HG03558 (cell line): ENCODE data around the gene TOMM5.

ENCODE experiments used
- ATAC-seq: cut with Tn5 transposase; IDR thresholded peaks from one replicate; pipeline ENCODE4 v1.9.1; 2021; ENCODE audit warnings: moderate number of reproducible peaks; ENCODE audit not compliant: unreplicated experiment; ENCODE audit errors: extremely low read depth

TOMM5 gene

GRCh38 chr9:37565661-37566618 is 26.5 kb downstream of the TOMM5 start:
- peak; percentile 41 for ATAC-seq

GRCh38 chr9:37564916-37565315 is 27.5 kb downstream of the TOMM5 start:
- ATAC-seq, result no peak

- ATAC-seq, result no peak
Observed at GRCh38 chr9:37563806-37564513, 28.4 kb downstream of the TOMM5 start.

GRCh38 chr9:37562826-37563225 is 29.6 kb downstream of the TOMM5 start:
- ATAC-seq, result no peak

GRCh38 chr9:37561682-37562081 is 30.7 kb downstream of the TOMM5 start:
- no peak for ATAC-seq

GRCh38 chr9:37559855-37560592 is 32.4 kb downstream of the TOMM5 start:
- no peak for ATAC-seq

GRCh38 chr9:37559125-37559524 is 33.3 kb downstream of the TOMM5 start:
- no peak for ATAC-seq

- no peak for ATAC-seq
Observed at GRCh38 chr9:37555786-37556185, 36.6 kb downstream of the TOMM5 start.

GRCh38 chr9:37554318-37554717 is 38.1 kb downstream of the TOMM5 start:
- no peak for ATAC-seq

GRCh38 chr9:37551888-37552287 is 40.5 kb downstream of the TOMM5 start:
- no peak for ATAC-seq

- no peak for ATAC-seq
Observed at GRCh38 chr9:37551468-37551867, 40.9 kb downstream of the TOMM5 start.

GRCh38 chr9:37550781-37551180 is 41.6 kb downstream of the TOMM5 start:
- ATAC-seq, result no peak

- no peak for ATAC-seq
Observed at GRCh38 chr9:37549527-37549926, 42.9 kb downstream of the TOMM5 start.

- ATAC-seq, result no peak
Observed at GRCh38 chr9:37547328-37547878, 45.0 kb downstream of the TOMM5 start.

- ATAC-seq, result no peak
Observed at GRCh38 chr9:37543468-37543867, 48.9 kb downstream of the TOMM5 start.

- ATAC-seq, result no peak
Observed at GRCh38 chr9:37542895-37543294, 49.5 kb downstream of the TOMM5 start.

GRCh38 chr9:37542488-37542887 is 49.9 kb downstream of the TOMM5 start:
- ATAC-seq, result no peak

- no peak for ATAC-seq
Observed at GRCh38 chr9:37541465-37541864, 50.9 kb downstream of the TOMM5 start.

GRCh38 chr9:37540634-37541033 is 51.8 kb downstream of the TOMM5 start:
- ATAC-seq, result no peak

- no peak for ATAC-seq
Observed at GRCh38 chr9:37539634-37540033, 52.8 kb downstream of the TOMM5 start.
